ENCODE data around the gene DLGAP4.
A peak's percentile ranks its signal among the peaks of the same experiment; 100 is the strongest.

The DLGAP4 gene

DNA sequence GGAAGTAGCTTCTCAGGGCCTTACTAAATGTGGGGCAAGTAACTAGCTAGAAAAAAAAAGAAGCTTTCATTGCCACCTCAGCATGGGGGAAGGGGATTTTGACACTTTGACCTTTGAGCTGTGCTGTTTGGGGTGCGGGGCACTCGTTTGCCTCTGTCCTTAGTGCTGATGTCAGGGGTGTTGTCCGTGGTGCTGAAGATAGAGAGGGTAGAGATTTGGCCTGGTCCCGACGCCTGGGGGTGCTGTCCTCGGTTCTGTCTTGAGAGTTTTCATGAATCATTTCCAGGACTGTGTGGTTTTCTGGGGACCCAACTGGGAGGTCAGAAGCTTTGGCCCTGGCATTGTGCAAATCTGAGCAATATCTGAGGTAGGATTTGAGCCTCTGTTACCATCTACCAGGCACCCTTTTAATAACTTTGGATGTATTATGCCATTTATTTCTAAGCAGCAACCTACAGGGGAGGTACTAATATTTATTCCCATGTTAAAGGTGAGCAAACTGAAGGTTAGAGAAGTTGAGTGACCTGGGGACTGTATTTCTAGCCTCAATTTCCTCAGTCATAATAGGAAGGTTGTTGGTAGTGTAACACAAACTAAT, 78.0 kb downstream of the DLGAP4 start:
- Histone ChIP-seq H3K9me3 (ENCODE audit: insufficient read depth, low read depth, low read length) (no peaks in the 10 kb centered on the region; the same call in 1 of the 2 replicates), H3K9ac (ENCODE audit: low read depth, low read length) (no peak overlapping the region), H3K27me3 (ENCODE audit: insufficient read depth, low read length) (no peaks in the 10 kb centered on the region), H3K36me3 (ENCODE audit: insufficient read depth, low read depth, low read length) (no peaks in the 10 kb centered on the region), H3K27ac (ENCODE audit: low read length) (no peak overlapping the region), H3K4me1 (ENCODE audit: insufficient read depth, low read length) (no peaks in the 10 kb centered on the region), H3K4me3 (ENCODE audit: low read length) (no peak overlapping the region)

DNA sequence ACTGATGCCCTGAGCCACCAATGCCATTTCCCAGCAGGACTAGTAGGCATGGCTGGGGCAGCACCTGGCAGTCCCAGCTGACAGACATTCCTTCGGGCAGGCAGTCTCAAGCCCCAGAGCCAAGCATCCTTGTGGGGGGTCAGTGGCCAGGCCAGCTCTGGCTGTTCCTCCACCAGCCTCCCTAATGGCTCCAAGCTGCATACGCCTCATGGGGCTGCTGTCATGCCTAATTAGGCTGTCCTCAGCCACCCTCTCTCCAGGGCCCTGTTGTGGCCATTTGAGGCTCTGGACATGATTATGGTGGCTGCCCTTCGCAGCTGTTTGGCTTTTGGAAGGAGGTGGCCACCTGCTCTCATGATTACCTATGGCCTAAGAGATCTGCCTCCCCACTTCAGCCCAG, 79.4 kb downstream of the DLGAP4 start:
- H3K27ac ChIP-seq (ENCODE audit: low read length) = no peak overlapping the region
- no peak overlapping the region for H3K9ac ChIP-seq (ENCODE audit: low read depth, low read length)
- no peaks in the 10 kb centered on the region; the same call in 1 of the 2 replicates for H3K9me3 ChIP-seq (ENCODE audit: insufficient read depth, low read depth, low read length)
- H3K4me1 ChIP-seq (ENCODE audit: insufficient read depth, low read length) = peaks cover 2% of the 10 kb centered on the region
- H3K27me3 ChIP-seq (ENCODE audit: insufficient read depth, low read length) = no peaks in the 10 kb centered on the region
- no peak overlapping the region for H3K4me3 ChIP-seq (ENCODE audit: low read length)
- H3K36me3 ChIP-seq (ENCODE audit: insufficient read depth, low read depth, low read length) = no peaks in the 10 kb centered on the region

- no peak overlapping the region for H3K9ac ChIP-seq (ENCODE audit: low read depth, low read length)
- no peaks in the 10 kb centered on the region for H3K27me3 ChIP-seq (ENCODE audit: insufficient read depth, low read length)
- no peaks in the 10 kb centered on the region for H3K9me3 ChIP-seq (ENCODE audit: insufficient read depth, low read depth, low read length)
- peaks cover 9% of the 10 kb centered on the region for H3K4me1 ChIP-seq (ENCODE audit: insufficient read depth, low read length)
- H3K4me3 ChIP-seq (ENCODE audit: low read length) = no peak overlapping the region
- no peaks in the 10 kb centered on the region for H3K36me3 ChIP-seq (ENCODE audit: insufficient read depth, low read depth, low read length)
- H3K27ac ChIP-seq (ENCODE audit: low read length) = no peak overlapping the region
Measured at GRCh38 chr20:36386236-36386635, 80.1 kb downstream of the DLGAP4 start.

DNA sequence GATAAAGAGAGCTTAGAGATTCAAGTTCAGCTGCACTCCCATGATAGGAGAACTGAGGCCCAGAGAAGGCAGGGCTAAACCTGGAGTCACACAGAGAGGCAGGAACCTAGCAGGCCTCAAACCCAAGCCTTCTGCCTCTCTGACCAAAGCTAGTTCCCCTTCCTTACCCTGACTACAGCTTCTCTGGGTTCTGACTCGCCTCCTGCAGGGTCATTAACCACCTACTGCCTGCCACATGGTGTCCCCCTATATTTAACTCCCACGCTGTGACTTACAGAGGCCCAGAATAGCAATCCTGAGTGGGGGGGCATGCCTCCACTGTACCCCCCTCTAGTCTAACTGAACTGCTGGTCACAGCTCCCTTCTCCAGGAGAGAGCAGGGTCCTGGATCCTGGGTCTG, 84.1 kb downstream of the DLGAP4 start:
- no peak overlapping the region for H3K27ac ChIP-seq (ENCODE audit: low read length)
- no peaks in the 10 kb centered on the region for H3K36me3 ChIP-seq (ENCODE audit: insufficient read depth, low read depth, low read length)
- no peak overlapping the region for H3K4me3 ChIP-seq (ENCODE audit: low read length)
- no peaks in the 10 kb centered on the region for H3K9me3 ChIP-seq (ENCODE audit: insufficient read depth, low read depth, low read length)
- peaks cover 16% of the 10 kb centered on the region for H3K4me1 ChIP-seq (ENCODE audit: insufficient read depth, low read length)
- no peaks in the 10 kb centered on the region for H3K27me3 ChIP-seq (ENCODE audit: insufficient read depth, low read length)
- H3K9ac ChIP-seq (ENCODE audit: low read depth, low read length) = no peak overlapping the region

- Histone ChIP-seq H3K36me3 (ENCODE audit: insufficient read depth, low read depth, low read length) (no peaks in the 10 kb centered on the region), H3K9ac (ENCODE audit: low read depth, low read length) (peak overlapping the region; percentile 9; the same call in 1 of the 2 replicates), H3K27ac (ENCODE audit: low read length) (no peak overlapping the region), H3K27me3 (ENCODE audit: insufficient read depth, low read length) (no peaks in the 10 kb centered on the region), H3K4me1 (ENCODE audit: insufficient read depth, low read length) (peaks cover 16% of the 10 kb centered on the region), H3K4me3 (ENCODE audit: low read length) (no peak overlapping the region), H3K9me3 (ENCODE audit: insufficient read depth, low read depth, low read length) (no peaks in the 10 kb centered on the region)
Measured at GRCh38 chr20:36390719-36391415, 84.7 kb downstream of the DLGAP4 start.

DNA sequence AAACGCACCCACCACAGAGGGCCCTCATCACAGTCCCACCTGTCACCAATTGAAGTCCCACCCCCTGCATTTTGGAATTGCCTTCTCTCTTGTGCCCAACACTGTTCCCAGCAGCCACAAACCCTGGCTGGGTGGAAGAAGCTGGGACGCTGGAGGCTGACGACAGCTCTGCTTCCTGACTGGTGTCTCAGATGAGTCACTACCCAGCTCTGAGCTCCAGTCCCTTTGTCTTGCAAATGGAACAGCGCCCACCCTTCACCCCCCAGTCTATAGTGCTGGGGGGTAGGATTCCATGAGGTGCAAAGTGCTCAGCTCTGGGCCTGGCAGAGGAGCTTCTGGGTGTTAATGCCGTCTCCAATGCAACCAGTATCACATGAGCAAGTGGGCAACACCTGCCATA, 85.3 kb downstream of the DLGAP4 start:
- Histone ChIP-seq H3K9ac (ENCODE audit: low read depth, low read length) (peak overlapping the region; percentile 9; the same call in 1 of the 2 replicates), H3K36me3 (ENCODE audit: insufficient read depth, low read depth, low read length) (no peaks in the 10 kb centered on the region), H3K27ac (ENCODE audit: low read length) (no peak overlapping the region), H3K9me3 (ENCODE audit: insufficient read depth, low read depth, low read length) (no peaks in the 10 kb centered on the region), H3K4me3 (ENCODE audit: low read length) (no peak overlapping the region), H3K27me3 (ENCODE audit: insufficient read depth, low read length) (no peaks in the 10 kb centered on the region), H3K4me1 (ENCODE audit: insufficient read depth, low read length) (peaks cover 16% of the 10 kb centered on the region)

DNA sequence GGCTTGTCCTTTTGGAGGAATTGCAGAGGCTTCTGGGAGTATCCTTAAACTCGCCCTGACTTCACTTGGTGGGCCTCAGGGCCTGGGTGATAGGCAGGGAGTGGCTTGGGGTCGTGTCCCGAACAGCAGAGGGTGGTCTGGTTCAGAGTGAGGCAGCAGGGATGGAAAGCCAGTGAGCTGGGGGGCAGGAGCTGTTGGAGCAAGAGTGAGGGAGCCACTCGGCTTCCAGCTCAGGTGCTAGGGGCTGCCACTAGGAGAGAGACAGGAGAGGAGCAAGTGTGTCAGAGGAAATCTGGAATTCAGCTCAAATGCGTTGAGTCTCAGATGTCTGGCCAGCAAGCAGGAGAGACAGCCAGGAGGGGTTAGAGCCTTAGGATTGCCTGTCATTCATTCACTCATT, 85.8 kb downstream of the DLGAP4 start:
- Histone ChIP-seq H3K4me1 (ENCODE audit: insufficient read depth, low read length) (peaks cover 16% of the 10 kb centered on the region), H3K9me3 (ENCODE audit: insufficient read depth, low read depth, low read length) (no peaks in the 10 kb centered on the region), H3K9ac (ENCODE audit: low read depth, low read length) (no peak overlapping the region), H3K4me3 (ENCODE audit: low read length) (no peak overlapping the region), H3K36me3 (ENCODE audit: insufficient read depth, low read depth, low read length) (no peaks in the 10 kb centered on the region), H3K27ac (ENCODE audit: low read length) (no peak overlapping the region), H3K27me3 (ENCODE audit: insufficient read depth, low read length) (no peaks in the 10 kb centered on the region)

DNA sequence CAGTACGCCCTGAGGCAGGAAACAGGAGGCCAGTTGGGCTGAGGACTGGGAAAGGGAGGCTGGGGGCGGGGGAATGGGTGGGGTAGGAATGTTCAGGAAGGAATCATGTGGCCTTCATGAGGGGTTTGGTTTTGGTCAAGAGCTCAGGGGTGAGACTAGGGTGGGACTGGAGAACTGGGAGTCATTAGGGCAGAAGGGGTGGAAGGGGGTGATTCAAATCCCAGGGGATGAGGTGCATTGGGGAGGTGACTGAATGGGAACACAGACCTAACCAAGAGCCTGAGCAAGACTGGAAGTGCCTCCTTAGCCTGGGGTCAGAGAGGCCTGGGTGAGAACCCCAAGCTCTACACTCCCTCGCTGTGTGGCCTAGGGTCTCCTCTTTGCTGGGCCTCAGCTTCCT, 86.8 kb downstream of the DLGAP4 start:
- no peak overlapping the region for H3K27ac ChIP-seq (ENCODE audit: low read length)
- H3K4me1 ChIP-seq (ENCODE audit: insufficient read depth, low read length) = peaks cover 16% of the 10 kb centered on the region
- H3K27me3 ChIP-seq (ENCODE audit: insufficient read depth, low read length) = no peaks in the 10 kb centered on the region

GRCh38 chr20:36394340-36394965, 88.3 kb downstream of the DLGAP4 start:
- Histone ChIP-seq H3K27me3 (ENCODE audit: insufficient read depth, low read length) (no peaks in the 10 kb centered on the region), H3K9ac (ENCODE audit: low read depth, low read length) (no peak overlapping the region), H3K9me3 (ENCODE audit: insufficient read depth, low read depth, low read length) (no peaks in the 10 kb centered on the region), H3K4me1 (ENCODE audit: insufficient read depth, low read length) (peaks cover 16% of the 10 kb centered on the region), H3K4me3 (ENCODE audit: low read length) (no peak overlapping the region), H3K27ac (ENCODE audit: low read length) (no peak overlapping the region), H3K36me3 (ENCODE audit: insufficient read depth, low read depth, low read length) (no peaks in the 10 kb centered on the region)

More for the DNA sequence above, 86.8 kb downstream of the DLGAP4 start:
- H3K9ac ChIP-seq (ENCODE audit: low read depth, low read length) = no peak overlapping the region
- H3K9me3 ChIP-seq (ENCODE audit: insufficient read depth, low read depth, low read length) = no peaks in the 10 kb centered on the region
- no peaks in the 10 kb centered on the region for H3K36me3 ChIP-seq (ENCODE audit: insufficient read depth, low read depth, low read length)
- H3K4me3 ChIP-seq (ENCODE audit: low read length) = no peak overlapping the region

- no peaks in the 10 kb centered on the region for H3K9me3 ChIP-seq (ENCODE audit: insufficient read depth, low read depth, low read length)
- no peak overlapping the region for H3K9ac ChIP-seq (ENCODE audit: low read depth, low read length)
- no peak overlapping the region for H3K4me3 ChIP-seq (ENCODE audit: low read length)
- H3K27ac ChIP-seq (ENCODE audit: low read length) = no peak overlapping the region
- H3K27me3 ChIP-seq (ENCODE audit: insufficient read depth, low read length) = no peaks in the 10 kb centered on the region
- no peaks in the 10 kb centered on the region for H3K36me3 ChIP-seq (ENCODE audit: insufficient read depth, low read depth, low read length)
- H3K4me1 ChIP-seq (ENCODE audit: insufficient read depth, low read length) = peaks cover 7% of the 10 kb centered on the region
Measured at GRCh38 chr20:36396340-36396739, 90.2 kb downstream of the DLGAP4 start.

DNA sequence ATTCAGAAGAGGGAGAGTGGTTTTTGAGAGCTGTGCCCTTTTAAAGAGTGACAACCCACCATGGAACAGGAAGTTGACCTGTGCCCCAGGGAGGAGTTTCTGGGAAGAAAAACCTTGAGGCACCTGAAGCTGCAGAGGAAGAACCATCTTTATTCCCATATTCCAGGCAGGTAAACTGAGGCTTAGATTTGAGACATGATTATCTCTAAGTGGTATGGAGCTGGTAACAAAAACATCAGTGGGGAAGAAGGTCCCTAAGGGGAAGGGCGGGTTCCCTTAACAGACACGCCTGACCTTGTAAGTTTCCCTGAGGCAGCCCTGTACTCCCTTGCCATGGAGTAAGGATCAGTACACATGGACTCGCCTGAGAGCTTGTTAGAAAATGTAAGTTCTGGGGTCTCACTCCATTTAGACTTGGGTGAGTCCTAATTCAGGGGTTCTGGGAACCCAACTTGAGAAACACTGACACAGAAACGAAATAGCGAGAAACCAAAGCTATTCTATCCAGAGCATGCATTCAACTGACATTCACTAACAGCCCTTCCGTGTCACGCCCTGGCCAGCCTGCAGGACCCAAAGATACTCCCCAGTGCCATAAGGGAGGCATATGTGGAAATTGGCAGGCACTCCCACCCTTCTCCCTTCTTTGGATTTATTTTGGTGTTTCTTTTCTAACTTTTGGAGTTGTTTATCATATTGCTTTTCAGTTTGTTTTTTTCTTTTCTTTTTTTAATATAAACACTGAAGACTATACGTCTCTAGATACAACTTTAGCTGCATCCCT, 90.9 kb downstream of the DLGAP4 start:
- H3K4me1 ChIP-seq (ENCODE audit: insufficient read depth, low read length) = peaks cover 1% of the 10 kb centered on the region; the same call in 1 of the 2 replicates
- no peaks in the 10 kb centered on the region for H3K9me3 ChIP-seq (ENCODE audit: insufficient read depth, low read depth, low read length)

More for the DNA sequence above, 90.9 kb downstream of the DLGAP4 start:
- Histone ChIP-seq H3K9ac (ENCODE audit: low read depth, low read length) (no peak overlapping the region), H3K27me3 (ENCODE audit: insufficient read depth, low read length) (no peaks in the 10 kb centered on the region), H3K27ac (ENCODE audit: low read length) (no peak overlapping the region), H3K36me3 (ENCODE audit: insufficient read depth, low read depth, low read length) (no peaks in the 10 kb centered on the region), H3K4me3 (ENCODE audit: low read length) (no peak overlapping the region)
